GM19193 (cell line): Measurements from ENCODE around the gene CSPG4.

Experiments
- POLR2A ChIP-seq: IDR thresholded peaks from 4 replicates; pipeline ENCODE4 v1.6.1; 2011; ENCODE audit not compliant: insufficient read depth, insufficient read length; ENCODE audit errors: extremely low read depth

The CSPG4 gene

GRCh38 chr15:75669191-75669878 lies 43.3 kb downstream of the CSPG4 start:
- TF ChIP-seq POLR2A: no peak

GRCh38 chr15:75666823-75667501 lies 45.7 kb downstream of the CSPG4 start:
- TF ChIP-seq POLR2A: no peak

GRCh38 chr15:75663931-75664421 lies 48.7 kb downstream of the CSPG4 start:
- TF ChIP-seq POLR2A: no peak

- no peak for TF ChIP-seq POLR2A
Measured at GRCh38 chr15:75662823-75663519, 49.7 kb downstream of the CSPG4 start.

- TF ChIP-seq POLR2A: no peak
Measured at GRCh38 chr15:75661756-75662140, 50.9 kb downstream of the CSPG4 start.

- TF ChIP-seq POLR2A: no peak
Measured at GRCh38 chr15:75661100-75661755, 51.4 kb downstream of the CSPG4 start.

GRCh38 chr15:75659928-75660645 lies 52.6 kb downstream of the CSPG4 start:
- no peak for TF ChIP-seq POLR2A

- no peak for TF ChIP-seq POLR2A
Measured at GRCh38 chr15:75659141-75659771, 53.4 kb downstream of the CSPG4 start.

GRCh38 chr15:75656813-75657212 lies 55.8 kb downstream of the CSPG4 start:
- no peak for TF ChIP-seq POLR2A

- TF ChIP-seq POLR2A: no peak
Measured at GRCh38 chr15:75656331-75656730, 56.3 kb downstream of the CSPG4 start.

GRCh38 chr15:75655931-75656330 lies 56.7 kb downstream of the CSPG4 start:
- no peak for TF ChIP-seq POLR2A

GRCh38 chr15:75654201-75654907 lies 58.3 kb downstream of the CSPG4 start:
- no peak for TF ChIP-seq POLR2A

- no peak for TF ChIP-seq POLR2A
Measured at GRCh38 chr15:75653347-75653913, 59.2 kb downstream of the CSPG4 start.
